NCI-H2196 (cell line): ENCODE data around the gene CDV3.

ENCODE experiments used
- DNase-seq: peaks from one replicate; lab custom pipeline; 2025; ENCODE audit not compliant: unreplicated experiment; lab: John Stamatoyannopoulos, UW

Gene CDV3

GRCh38 chr3:133563816-133564215 is 9.7 kb upstream of the CDV3 start:
- DNase-seq, result no peak

DNA sequence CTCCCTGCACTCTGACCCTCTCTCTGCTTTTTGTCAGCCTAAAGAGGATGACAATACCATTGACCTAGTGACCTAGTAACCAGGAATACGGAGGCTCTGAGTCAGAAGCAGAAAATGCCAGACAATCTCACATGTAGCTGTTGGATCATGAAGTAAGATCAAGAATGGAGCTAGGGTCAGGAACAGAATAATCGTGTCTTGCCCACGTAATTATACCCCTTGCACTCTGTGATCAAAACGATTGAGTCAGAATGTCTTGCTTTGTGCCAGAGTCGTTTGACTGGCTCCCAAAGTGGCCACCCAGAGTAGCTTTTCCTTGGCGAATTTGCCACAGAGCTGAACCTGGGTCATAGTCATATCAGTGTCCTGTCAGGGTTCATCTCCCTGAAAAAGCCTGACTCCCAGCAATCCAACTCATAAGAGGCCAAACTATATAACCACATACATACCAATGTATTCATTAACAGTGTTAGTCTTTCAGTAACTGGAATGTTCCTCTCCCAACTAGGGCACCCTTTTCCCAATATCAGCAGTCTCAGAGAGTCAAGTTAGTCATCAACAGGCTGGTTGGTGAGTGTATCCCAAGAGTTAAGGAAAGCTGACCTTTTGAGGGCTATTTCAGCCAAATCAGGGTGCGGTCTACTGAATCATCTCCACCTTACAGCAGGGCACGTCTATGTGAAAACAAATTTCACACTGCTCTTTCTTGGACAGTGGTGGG is 5.0 kb upstream of the CDV3 start:
- no peak for DNase-seq

- no peak for DNase-seq
Observed at GRCh38 chr3:133570139-133570936, 3.1 kb upstream of the CDV3 start.

- no peak for DNase-seq
Observed at GRCh38 chr3:133570937-133571320, 2.6 kb upstream of the CDV3 start.

GRCh38 chr3:133572158-133573053 is 1.1 kb upstream of the CDV3 start:
- no peak for DNase-seq

GRCh38 chr3:133573054-133573628 is 345 bp upstream of the CDV3 start:
- no peak for DNase-seq

- no peak for DNase-seq
Observed at GRCh38 chr3:133574260-133574881, 885 bp downstream of the CDV3 start.

DNA sequence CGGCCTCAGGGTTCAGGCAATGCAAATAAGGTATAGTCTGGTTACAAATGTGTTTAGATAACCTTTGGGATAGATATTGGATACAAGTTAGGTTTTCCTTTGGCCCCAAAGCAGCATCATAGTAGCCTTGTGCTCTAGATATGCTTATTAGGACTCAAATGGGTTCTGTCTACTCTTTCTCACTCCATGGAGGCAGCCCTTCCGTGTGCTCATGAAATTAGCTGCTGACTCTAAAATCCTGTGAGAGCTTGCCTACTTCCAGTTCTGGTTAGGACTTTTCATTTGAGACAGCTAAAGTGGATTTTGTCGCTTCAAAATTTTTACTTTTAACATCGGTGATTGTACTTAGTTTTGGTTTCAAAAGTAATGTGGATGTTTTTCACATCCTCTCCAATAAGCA is 1.6 kb downstream of the CDV3 start:
- DNase-seq, result no peak

DNA sequence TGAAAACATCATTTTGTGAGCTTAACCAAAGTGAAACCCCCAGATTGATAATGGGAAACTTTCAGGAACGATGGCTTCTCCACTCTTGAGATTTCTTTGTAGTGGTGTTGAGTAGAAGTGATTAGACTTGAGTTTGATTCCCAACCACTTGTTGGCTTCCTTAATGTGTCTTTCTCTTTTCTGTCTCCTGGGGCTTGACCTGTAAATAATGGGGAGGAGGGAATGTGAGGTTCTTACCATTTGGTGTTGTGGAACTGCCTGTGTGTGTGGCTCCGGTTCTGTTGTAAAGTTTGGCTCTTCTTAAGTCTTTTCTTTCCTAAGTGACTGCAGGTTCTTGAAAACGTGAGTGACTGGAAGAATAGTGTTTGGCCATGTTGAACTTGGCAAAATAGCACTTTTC is 2.7 kb downstream of the CDV3 start:
- DNase-seq, result no peak

- no peak for DNase-seq
Observed at GRCh38 chr3:133578548-133579191, 5.2 kb downstream of the CDV3 start.

DNA sequence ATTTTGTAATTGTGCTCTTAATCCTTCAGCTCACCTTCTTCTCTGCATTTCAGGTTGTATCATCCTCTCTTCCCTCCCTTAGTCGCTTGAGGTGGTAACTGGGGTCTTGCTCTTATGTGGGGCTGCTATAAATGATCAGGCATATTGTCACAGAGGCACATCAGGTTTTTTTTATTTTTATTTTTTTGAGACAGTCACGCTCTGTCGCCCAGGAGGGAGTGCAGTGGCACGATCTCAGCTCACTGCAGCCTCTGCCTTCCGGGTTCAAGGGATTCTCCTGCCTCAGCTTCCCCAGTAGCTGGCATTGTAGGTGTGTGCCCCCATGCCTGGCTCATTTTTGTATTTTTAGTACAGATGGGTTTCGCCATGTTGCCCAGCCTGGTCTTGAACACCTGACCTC is 9.9 kb downstream of the CDV3 start:
- no peak for DNase-seq

DNA sequence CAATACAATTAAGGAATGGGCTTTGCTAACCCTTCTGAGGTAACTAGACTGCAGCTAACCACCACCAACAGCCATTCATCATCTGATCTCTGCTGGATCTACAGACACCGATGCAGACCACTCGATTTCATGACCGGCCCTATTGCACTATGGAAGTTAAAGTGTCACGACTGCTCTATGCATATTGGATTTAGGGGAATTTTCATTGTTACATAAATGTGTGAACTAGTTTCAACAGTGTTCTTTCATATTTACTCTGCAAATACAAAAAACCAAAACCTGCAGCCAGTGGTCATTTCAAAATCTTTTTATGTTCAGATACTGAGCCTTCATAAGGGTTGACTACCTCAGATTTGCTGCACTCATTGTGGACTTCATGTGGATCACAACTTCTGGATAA is 14.5 kb downstream of the CDV3 start:
- no peak for DNase-seq

- no peak for DNase-seq
Observed at GRCh38 chr3:133588784-133589465, 15.4 kb downstream of the CDV3 start.

DNA sequence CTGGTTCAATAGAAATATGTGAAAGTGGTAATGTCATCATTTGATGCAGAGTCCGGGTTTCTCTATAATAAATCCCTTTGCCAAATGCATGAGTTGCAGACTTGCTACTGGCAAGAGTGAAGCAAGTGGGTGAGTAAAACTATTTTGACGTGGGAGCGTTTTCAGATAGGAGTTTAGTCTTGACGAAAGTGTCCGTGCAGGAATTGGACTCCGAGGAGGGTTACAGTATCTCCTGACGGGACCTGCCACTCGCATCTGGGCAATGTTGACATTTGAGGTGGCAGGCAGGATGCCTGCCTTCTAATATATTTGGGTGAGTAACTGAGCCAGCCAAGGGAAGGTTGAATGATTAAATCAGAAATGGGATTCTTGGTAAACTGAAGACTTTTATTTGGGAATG is 16.0 kb downstream of the CDV3 start:
- no peak for DNase-seq

DNA sequence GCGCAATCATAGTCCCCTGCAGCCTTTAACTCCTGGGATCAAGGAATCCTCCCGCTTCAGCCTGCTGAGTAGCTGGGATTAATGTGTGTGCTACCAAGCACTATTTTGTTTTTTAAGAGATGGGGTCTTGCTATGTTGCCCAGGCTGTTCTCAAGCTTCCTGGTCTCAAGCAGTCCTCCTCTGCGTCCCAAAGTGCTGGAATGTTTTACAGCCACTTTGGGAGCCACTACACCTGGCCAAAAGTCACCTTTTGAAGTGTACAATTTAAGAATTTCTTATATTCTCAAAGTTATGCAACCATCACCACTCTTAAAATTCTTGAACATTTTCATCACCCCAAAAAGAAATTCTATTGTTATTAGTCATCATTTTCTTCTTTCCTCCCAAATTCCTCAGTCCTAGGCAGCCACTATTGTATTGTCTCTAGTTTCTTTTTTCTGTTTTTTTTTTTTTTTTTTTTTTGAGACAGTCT is 17.8 kb downstream of the CDV3 start:
- DNase-seq, result no peak

DNA sequence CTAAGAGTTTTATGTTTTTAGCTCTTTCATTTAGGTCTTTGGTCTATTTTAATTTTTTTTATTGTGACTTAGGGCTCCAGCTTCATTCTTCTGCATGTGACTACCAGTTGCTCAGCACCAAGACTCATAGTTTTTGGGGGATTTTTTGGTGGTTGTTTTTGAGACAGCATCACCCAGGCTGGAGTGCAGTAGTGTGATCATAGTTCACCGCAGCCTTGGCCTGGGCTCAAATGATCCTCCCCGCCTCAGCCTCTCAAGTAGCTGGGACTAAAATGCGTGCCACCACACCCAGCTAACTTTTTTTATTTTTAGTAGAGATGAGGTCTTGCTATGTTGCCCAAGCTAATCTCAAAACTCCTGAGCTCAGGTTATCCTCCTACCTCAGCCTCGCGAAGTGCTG is 19.4 kb downstream of the CDV3 start:
- DNase-seq, result no peak

GRCh38 chr3:133593243-133593642 is 19.8 kb downstream of the CDV3 start:
- DNase-seq, result no peak

DNA sequence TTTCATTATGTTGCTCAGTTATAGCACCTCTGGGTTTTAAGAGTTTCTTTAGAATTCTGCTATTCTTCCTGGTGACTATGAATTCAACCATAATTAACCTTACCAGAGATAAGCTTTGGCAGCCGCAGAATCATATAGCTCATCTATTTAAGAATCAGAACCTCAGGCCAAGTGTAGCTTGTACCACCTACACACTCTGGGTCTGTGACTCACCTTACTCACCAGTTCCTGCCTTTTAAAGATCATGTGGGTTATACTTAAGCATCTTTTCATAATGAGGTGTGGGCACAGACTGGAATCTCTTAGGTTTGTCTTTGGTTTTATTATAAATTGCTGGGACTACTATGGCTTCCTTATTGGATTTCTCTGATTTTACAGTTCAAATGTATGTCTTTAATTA is 21.9 kb downstream of the CDV3 start:
- DNase-seq, result no peak

DNA sequence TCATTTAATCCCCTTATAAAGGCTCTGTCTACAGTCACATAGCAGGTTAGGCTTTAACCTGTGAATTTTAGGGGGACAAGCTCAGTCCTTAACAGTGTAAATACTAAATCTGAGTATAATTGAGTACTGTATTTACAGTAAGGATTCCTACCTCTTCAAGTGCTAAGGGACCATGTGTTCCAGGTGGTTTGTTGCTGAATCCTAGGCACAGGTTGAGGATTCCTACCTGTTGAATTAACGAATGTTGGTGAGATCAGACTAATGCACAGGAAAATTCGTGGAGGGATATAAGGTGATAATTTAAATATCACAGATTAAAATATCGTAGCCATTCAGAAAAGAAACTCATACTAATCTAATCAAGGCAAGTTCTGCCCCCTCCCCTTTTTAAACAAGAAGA is 24.9 kb downstream of the CDV3 start:
- DNase-seq, result no peak

DNA sequence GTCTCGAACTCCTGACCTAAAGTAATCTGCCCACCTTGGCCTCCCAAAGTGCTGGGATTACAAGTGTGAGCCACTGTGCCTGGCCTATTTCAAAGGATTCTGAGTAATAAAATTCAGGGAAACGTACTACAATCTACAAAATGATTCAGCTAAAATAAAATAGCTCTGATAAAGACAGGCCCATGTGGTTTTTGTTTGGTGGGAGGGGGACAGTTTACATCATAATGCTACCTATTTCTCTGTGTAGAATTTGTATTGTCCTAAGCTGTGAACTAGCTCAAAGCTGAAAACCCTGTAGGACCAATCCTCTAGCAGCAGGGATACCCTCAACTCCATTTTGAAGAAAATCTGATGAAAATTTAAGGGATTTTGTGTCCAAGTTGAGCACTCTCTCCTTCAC is 25.8 kb downstream of the CDV3 start:
- no peak for DNase-seq
